Kidney epithelial cell (primary cell): ENCODE results near the gene IMP3. TPM values are rescaled to one million over a fixed set of nuclear protein-coding genes. Genes with fewer than 3 reads are reported as not detected.

Experiments
- DNase-seq: peaks from one replicate; pipeline ENCODE4 v3.0.0-alpha.2; 2010; ENCODE audit warnings: low read depth
- H3K27me3 ChIP-seq: 2 replicates; pipeline ENCODE4 v1.6.0; 2011; ENCODE audit warnings: low read length; ENCODE audit not compliant: control insufficient read depth, insufficient read depth
- H3K36me3 ChIP-seq: 2 replicates; pipeline ENCODE4 v1.5.1; 2011; ENCODE audit warnings: low read length; ENCODE audit not compliant: control insufficient read depth, insufficient read depth
- H3K4me3 ChIP-seq: 2 replicates; pipeline ENCODE4 v1.5.1; 2011; ENCODE audit warnings: low read depth, mild to moderate bottlenecking, control low read depth, low read length
- total RNA-seq: library from RNA; depleted of rRNA; stranded (reverse); fragments of >200 nt; gene quantifications from 2 replicates; pipeline ENCODE4 v1.2.3, GENCODE V29; 2015
- TF ChIP-seq, protein P1 (sequence below): IDR thresholded peaks from 2 replicates; pipeline ENCODE4 v1.5.1; 2011; ENCODE audit warnings: mild to moderate bottlenecking, moderate library complexity, low read length, control low read depth, inconsistent platforms; ENCODE audit not compliant: insufficient read depth, poor library complexity, severe bottlenecking

IMP3 gene
- total RNA-seq, 1 donor from 2014 or later, result 97.7 TPM

GRCh38 chr15:75659141-75659771, 19.2 kb upstream of the IMP3 start:
- no peak overlapping the region for H3K4me3 ChIP-seq
- TF ChIP-seq, protein P1, sequence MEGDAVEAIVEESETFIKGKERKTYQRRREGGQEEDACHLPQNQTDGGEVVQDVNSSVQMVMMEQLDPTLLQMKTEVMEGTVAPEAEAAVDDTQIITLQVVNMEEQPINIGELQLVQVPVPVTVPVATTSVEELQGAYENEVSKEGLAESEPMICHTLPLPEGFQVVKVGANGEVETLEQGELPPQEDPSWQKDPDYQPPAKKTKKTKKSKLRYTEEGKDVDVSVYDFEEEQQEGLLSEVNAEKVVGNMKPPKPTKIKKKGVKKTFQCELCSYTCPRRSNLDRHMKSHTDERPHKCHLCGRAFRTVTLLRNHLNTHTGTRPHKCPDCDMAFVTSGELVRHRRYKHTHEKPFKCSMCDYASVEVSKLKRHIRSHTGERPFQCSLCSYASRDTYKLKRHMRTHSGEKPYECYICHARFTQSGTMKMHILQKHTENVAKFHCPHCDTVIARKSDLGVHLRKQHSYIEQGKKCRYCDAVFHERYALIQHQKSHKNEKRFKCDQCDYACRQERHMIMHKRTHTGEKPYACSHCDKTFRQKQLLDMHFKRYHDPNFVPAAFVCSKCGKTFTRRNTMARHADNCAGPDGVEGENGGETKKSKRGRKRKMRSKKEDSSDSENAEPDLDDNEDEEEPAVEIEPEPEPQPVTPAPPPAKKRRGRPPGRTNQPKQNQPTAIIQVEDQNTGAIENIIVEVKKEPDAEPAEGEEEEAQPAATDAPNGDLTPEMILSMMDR, result no peak
- H3K27me3 ChIP-seq, result no peaks in the 10 kb centered on the region
- H3K36me3 ChIP-seq, result no peaks in the 10 kb centered on the region
- no peak for DNase-seq

- H3K36me3 ChIP-seq, result no peaks in the 10 kb centered on the region
- TF ChIP-seq, protein P1, result no peak
- no peaks in the 10 kb centered on the region for H3K27me3 ChIP-seq
- DNase-seq, result no peak
- no peak overlapping the region for H3K4me3 ChIP-seq
Measured at GRCh38 chr15:75656813-75657212, 16.8 kb upstream of the IMP3 start.

- Histone ChIP-seq H3K27me3 (no peaks in the 10 kb centered on the region), H3K4me3 (no peak overlapping the region), H3K36me3 (no peaks in the 10 kb centered on the region)
- TF ChIP-seq, protein P1, result no peak
- no peak for DNase-seq
Measured at GRCh38 chr15:75656331-75656730, 16.3 kb upstream of the IMP3 start.

DNA sequence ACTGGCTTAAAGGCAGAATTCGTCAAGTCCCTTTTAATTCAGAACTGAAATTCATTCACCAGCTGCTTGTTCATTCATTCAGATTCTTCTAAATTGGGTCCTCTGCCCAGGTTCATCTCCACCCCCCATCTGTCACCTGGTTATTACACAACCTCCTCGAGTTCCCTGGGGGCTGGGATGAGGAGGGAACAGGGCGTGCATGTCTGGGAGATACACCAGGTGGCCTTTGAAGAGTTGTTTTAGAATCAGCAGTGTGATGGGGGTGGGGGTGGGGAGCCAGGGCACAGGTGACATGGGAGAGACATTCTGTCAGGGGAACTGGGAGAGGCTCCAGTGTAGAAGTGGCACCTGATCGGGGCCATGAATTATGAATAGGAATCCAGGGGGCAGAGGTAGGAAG, 15.9 kb upstream of the IMP3 start:
- DNase-seq, result no peak
- Histone ChIP-seq H3K4me3 (no peak overlapping the region), H3K27me3 (no peaks in the 10 kb centered on the region), H3K36me3 (no peaks in the 10 kb centered on the region)
- TF ChIP-seq, protein P1, result no peak

DNA sequence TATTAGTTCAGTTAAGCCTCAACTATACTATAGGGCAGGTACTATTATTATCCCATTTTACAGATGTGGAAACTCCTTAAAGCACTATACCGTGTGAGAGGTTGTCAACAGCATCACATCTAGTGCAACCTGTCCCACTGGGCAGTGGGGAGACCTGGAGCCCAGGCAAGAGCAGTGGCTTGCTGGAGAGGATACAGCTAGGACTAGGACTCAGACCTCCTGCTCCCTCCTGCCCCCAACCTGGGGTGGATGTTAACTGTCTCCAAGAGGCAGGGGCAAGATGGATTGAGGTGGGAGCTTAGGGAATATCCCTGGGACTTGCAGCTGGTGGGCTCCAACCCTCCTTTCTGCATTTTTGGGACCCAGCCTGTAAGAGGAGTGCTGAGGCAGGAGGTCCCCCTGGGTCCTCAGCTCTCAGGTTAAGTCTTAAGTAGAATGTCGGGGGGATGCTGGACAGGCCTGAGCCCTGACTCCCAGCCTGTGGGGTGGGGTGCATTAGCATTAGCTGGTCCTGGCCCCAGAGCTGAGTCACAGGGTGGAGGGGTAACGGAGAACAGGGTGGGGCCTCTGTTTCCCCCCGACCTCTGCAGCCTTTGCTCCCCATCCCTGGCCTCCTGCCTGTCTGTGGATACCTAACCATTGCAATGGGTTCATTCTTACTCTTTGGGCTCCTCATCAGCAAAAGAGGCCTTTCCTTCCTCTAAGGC, 14.3 kb upstream of the IMP3 start:
- no peaks in the 10 kb centered on the region for H3K27me3 ChIP-seq
- H3K4me3 ChIP-seq, result no peak overlapping the region
- H3K36me3 ChIP-seq, result no peaks in the 10 kb centered on the region
- TF ChIP-seq, protein P1, result no peak
- DNase-seq, result no peak
